GM19240 (cell line): ENCODE data around the gene A4GNT.
A peak's percentile ranks its signal among the peaks of the same experiment; 100 is the strongest.
"Not testable (repeated sequence)": the region's sequence is repeated elsewhere in the genome, so short reads cannot be mapped to it uniquely, and the experiment has no call there.

Experiments used
- DNase-seq: peaks from one replicate; pipeline ENCODE4 v3.0.0; 2011; ENCODE audit warnings: low spot score; ENCODE audit not compliant: insufficient read length

The A4GNT gene

DNA sequence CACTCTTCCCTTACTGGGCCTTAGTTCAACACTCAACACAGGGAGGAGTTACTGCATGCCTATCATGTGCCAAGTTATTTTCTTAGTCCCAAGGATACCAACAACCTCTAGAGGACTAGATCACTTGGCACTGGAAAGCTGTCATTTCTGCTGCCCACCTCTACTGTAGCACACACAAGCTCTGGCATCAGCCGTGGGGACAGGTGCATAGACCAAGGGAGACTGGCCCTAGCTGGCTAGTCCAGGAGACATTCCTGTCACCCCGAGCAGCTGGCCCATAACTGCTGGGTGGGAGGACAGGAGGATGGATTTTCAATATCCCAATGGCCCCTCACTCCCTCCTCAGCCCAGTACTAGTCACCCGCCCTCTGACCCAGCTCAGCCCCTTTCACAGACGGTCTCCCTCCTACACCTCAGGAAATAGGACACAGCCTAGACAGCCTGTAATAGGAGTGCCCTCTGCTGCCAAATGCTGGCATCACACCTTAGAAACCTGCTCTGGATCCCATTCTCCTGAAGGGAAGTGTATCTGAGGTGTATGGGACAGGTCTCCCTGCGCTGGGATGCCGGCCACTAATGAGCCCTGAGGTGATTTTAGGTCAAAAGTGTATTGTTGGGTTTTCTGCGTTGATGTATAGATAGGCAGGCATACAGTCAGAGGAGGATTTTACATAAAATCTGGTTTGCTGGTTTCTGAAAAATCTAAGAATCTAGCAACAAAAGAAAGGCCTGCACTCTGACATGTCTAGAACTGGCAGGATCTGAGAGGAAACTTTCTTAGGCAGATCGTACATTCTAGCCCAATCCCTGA lies 13.4 kb downstream of the A4GNT start:
- DNase-seq = peak; percentile 40

DNA sequence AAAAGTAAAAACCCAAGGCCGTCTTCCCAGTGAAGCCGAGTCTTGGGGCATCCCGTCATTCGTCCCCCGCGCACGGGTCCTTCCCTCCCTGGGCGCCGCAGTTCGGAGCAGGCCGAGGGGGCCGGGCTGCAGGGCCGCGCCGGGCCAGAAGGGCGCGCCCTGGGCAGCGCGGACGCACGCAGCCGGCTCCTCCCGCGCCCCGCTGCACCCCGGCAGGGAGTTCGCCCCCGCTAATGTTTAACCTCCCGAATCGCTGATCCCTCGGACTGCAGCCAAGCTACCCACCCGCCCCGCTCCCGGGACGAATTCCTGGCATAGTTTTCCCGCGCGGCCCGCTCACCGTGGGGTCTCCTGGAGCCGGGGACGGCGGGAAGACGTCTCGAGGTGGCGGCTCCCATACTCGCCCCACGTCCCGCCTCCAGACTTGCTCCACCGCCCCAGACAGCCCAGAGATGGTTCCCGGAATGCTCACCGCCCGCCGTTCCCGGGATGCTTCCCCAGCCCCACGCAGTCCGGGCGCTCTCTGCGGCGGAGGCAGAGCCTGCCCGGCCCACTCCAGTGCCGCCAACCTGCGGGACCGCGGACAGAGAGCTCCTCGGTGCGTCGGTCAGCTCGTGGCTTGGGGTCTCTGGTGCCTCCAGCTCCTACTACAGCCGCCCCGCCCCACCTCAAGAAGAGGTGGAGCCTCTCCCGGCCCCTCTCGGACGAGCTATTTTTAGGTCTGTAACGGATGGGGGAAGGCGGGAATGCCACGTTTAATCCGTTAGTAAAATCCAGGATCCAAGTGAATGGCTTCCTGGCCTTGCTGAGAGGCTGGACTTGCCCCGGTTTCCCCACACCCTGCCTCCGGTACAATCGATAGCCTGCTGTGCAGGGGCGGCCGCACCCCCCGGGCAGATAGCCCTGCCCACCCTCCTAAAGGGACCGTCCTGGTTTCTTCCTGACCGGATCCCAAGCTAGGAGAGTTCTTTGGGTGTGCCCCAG lies 16.9 kb downstream of the A4GNT start, which contains the start of gene DZIP1L:
DZIP1L (minus strand) TSS at position 621 of the 984 bp plus-strand sequence. CDS start 11,637 bp downstream, outside the sequence.
- no peak for DNase-seq

DNA sequence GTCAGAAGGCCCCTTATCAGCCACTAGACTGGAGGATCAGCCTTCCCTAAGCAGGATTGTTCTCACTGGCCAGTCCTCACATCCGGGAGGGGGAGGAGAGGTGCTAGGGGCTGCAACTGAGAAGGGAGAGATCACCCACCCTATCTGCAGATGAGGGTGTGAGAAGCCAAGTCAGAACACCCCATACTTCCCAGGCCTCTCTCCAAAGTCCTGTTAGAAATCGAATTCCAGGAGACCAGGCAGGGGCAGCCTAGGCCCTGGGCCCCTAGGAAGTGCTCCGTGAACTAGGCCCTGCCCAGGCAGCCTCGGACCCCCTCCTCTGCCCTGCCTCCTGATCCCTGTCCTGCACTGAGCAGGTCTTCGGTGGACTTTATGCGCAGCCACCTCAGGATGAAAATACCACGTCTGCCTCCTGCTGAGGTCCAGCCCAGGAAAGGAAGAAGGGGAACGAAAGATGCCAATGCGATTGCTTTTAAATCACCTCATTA lies 17.7 kb downstream of the A4GNT start:
- DNase-seq = no peak

DNA sequence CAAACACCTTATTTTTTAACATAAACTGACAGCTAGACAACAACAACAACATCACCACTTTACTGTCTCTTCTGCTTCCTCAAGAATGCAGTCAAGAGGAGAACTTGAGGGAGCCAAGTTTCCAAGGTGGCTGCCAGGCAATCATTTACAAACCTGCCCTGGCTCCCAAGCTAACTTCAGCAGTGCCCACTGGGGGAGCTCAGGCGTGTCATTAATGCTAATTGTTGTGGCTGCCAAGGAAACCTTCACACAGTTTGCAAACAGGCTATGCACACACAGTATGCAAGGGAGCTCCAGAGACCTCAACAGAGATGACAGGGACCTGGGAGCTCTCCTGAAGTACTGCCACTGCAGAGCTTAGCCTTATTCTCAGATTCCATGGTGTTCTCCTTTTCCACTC lies 18.9 kb downstream of the A4GNT start:
- DNase-seq = no peak

DNA sequence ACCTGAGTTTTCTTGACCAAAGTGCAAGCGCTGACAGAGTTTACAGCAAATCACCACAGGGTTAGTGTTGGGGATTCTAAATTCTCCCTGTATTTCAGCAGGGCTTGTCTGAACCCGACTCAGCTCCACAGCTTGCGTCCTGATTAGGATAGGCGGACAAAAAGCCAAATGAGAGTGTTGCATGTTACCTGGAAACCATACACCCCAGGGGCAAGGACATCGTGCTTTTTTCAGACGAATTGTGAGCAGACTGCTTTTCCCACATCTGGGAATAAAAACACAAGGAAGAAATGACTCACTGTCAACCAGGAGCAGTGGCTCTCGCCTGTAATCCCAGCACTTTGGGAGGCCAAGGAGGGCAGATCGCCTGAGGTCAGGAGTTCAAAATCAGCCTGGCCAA lies 19.8 kb downstream of the A4GNT start:
- DNase-seq = no peak

DNA sequence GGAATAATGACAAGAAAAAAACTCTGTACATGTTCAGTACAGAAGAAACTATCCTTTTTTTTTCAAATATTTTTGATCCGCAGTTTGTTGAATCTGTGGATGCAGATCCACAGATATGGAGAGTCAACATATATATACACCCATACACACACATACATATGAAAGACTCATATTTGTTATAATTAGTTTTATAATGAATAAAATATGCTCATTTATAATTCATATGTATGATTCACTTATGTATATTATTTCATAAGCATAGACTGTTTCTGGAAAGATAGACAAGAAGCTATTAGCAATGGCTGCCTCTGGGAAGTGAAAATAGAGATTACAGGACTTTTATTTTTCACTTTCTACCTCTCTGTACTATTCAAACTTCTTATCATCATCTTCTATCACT lies 26.6 kb downstream of the A4GNT start:
- no peak for DNase-seq

DNA sequence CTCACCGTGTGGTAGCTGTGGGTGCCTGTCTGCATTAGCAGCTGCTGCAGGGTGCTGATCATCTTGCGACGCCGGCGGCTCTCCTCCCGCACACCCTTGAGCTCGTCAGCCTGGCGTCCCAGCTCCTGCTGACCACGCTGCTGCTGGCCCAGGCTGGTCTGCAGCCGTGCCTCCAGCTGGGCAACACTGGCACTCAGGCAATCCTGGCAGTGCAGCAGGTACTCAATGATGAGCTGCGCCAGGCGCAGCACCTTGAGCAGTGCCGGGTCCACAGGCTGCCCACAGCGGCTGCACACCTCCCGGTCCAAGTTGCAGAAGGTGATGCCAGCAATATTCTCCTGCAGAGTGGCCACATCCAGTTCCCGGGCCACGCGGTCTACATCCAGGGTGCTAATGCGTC lies 28.7 kb downstream of the A4GNT start:
- no peak for DNase-seq

DNA sequence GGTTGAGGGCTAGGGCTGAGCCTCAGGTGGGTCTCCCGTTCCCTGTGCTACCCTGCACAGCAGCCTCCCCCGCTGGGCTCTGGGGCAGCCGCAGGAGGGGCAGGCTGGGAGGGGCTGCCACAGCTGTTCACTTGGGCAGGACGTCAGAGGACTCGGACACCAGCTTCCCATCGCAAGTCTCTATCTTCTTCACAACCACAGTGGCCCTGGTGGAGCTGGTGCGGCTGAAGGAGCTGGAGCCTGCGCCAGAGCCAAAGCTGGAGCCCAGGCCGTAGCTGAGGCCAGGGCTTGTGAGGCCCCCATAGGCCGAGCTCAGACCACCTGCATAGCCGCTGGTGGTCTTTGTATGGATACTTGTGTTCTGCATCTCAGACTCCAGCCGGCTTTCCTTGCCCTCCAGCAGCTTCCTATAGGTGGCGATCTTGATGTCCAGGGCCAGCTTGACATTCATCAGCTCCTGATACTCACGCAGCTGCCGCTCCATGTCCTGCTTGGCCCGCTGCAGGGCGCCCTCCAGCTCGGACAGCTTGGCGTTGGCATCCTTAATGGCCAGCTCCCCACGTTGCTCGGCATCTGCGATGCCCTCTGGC lies 30.7 kb downstream of the A4GNT start:
- DNase-seq = not testable (repeated sequence)

DNA sequence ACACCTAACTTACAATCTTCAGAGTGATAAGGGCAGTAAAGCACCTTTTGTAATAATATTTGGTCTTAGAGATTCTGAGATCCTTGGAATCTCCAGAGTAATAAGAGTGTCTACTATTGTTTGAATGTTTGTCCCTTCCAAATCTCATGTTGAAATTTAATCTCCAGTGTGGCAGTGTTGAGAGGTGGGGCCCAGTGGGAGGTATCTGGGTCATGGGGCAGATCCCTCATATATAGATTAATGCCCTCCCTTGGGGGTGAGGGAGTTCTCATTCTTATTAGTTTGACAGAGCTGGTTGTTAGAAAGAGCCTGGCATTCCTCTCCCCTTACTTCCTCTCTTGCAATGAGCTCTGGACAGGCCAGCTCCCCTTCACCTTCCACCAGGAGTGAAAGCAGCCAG lies 32.8 kb downstream of the A4GNT start:
- no peak for DNase-seq

DNA sequence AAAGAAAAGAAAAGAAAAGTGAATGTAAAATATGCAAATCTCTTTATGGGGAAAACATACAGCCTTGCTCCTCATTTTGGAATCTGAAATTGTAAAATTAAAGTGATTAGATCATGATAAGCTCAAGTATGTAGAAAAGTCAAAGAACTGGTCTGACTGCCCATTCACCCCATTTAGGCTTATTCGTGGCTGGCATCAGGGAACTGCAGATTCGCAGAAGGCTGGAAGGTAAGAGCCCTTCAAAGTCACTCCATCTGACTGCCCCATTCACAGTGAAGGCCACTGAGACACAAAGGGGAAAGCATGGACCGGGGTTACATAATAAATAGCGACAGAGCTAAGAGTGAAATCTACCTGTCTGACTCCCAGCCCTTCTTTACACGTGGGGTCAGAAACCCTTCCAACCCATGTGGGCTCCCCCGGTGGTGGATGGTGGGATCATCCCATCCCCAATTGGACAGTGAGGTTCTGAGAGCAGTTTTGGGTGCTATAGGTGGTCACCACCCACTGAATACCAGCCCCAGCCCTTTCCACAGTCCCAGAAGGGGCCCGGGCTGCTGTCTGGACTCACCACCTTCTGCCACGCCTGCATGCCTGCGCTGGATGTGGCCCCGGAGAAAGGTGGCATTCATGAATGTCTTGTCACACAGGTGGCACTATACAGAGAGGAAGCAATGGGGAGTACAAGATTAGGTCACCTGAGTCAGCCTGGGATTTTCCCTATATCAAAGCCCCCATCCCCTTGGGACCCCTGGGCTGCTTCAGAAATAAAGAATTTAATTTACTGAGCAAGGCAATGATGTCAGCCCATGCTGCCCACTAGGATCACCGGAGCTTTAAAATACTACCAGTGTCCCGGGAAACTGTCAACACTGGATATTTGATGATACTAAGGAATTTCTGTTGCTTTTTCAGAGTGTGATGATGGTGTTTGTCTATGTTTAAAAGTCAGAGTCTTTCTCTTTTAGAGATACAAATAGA lies 34.7 kb downstream of the A4GNT start:
- peak; percentile 24 for DNase-seq

DNA sequence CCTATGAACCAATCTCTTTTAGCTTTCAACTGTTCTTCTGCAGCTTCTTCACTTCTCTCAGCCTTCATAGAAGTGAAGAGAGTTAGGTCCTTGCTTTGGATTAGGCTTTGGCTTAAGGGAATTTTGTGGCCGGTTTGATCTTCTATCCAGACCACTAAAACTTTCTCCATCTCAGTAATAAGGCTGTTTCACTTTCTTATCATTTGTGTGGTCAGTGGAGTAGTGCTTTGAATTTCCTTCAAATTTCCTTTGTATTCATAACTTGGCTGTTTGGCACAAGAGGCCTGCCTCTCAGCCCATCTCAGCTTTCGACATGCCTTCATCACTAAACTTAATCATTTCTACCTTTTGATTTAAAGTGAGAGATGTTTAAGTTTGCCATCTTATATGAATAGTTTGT lies 38.5 kb downstream of the A4GNT start:
- no peak for DNase-seq

DNA sequence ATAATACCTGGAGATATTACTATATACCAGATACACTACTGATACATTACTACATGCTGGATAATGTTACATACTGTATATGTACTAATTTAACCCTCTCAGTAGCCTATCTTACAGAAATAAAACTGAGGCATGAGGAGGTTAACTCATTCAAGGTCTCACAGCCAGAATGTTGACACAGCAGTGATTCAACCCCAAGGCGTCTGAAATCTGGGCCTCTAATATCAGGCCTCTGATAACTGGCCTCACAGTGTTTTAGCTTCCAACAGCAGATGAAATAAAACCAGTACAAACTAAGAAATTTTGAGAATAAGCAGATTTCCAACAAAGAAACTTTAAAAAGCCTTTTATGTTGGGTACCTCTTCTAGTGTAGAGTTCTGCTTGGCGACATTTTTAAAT lies 40.2 kb downstream of the A4GNT start:
- DNase-seq = no peak

DNA sequence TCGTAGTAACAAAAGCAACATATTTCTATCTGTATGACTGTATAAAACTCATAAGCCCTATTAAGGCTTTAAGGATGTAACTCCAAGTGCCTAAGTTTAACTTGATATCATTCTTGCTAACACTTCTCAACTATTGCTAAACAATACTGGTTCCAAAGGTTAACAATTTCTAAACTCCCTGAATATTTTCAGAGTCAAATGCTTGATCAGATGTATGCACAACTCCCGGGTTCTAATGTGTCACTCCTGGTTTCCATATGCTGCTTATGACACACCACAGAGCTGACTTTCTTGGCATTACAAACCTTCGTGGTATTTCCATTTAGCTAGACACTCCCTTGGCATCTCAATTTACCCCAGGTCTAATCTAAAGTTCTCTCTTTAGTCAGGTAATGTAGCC lies 43.1 kb downstream of the A4GNT start:
- DNase-seq = no peak

DNA sequence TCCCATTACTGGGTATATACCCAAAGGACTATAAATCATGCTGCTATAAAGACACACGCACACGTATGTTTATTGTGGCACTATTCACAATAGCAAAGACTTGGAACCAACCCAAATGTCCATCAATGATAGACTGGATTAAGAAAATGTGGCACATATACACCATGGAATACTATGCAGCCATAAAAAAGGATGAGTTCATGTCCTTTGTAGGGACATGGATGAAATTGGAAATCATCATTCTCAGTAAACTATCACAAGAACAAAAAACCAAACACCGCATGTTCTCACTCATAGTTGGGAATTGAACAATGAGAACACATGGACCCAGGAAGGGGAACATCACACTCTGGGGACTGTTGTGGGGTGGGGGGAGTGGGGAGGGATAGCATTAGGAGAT lies 46.4 kb downstream of the A4GNT start:
- DNase-seq = not testable (repeated sequence)

DNA sequence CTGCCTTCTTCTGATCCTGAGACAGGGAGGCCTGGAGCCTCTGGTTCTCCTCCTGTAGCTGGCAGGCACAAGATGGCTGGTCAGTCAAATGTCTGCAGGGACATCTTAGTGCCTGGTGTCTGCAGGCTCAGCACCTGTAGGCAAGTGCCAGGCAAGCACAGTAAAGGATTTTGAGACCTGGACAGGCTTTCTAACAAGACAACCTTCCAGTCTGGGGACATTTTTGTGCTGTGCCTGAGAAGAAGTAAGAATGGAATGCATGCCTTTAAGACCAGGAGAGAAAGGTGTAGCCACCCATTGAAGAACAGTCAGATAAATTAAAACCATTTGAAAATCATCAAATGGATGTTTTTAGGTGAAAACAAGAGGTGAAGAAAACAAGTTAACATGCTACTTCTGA lies 48.0 kb downstream of the A4GNT start:
- no peak for DNase-seq

DNA sequence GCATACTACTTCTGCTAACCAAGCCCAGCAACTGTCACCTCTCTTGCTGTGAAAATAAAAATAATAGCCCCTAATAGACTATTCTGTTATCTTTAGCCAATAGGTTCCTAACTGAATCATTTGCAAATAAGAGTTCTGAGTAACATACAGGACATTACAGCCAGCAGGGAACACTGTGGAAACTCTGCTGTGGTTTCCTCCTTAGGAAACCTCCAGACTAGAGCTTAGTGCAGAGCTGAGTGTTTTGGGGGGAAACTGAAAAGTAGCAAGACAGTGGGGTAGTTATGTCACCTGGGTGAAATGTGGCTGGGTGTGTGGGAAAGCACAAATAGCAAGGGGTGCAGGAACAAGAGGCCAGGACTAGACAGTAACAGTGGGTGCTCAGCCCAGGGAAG lies 49.2 kb downstream of the A4GNT start:
- no peak for DNase-seq

DNA sequence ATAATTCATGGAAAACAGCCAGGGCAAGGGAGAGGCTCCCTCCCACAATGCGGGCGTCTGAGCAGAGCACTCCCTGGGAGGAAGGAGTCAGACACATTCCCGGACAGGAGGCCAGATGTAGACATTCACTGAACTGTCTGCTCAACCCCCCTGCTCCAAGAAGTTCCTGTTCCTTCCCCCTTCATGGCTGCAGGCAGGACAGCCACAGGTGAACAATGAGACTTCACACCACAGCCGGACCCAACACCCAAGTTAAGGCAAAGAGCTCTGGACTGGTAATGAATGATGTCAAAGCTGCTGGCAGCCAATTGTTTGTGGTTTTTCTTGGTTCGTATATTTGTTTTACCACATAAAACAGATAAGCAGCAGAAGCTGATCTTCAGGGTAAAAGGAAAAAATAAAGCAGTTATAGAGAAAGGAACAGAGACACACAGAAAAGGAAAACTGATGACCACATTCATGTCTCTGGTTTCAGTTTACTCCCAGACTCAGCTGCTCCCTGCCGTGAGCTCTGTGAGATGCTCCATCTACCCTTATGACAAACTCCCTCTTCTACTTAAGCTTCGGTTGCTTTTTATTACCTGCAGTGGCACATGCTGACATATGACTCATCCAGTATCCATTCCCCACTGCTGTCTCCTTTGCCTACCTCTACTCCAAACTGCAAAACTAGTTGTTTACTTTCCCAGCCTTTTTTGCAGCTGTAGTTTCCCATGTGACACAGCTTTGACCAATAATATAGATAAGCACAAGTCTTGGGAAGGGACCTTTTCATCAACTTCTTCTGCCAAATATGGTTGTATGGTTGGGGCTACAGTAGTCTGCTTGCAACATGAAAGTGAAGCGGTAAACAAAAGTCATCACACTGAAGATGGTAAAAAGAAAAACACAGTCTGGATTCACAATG lies 49.9 kb downstream of the A4GNT start:
- no peak for DNase-seq

DNA sequence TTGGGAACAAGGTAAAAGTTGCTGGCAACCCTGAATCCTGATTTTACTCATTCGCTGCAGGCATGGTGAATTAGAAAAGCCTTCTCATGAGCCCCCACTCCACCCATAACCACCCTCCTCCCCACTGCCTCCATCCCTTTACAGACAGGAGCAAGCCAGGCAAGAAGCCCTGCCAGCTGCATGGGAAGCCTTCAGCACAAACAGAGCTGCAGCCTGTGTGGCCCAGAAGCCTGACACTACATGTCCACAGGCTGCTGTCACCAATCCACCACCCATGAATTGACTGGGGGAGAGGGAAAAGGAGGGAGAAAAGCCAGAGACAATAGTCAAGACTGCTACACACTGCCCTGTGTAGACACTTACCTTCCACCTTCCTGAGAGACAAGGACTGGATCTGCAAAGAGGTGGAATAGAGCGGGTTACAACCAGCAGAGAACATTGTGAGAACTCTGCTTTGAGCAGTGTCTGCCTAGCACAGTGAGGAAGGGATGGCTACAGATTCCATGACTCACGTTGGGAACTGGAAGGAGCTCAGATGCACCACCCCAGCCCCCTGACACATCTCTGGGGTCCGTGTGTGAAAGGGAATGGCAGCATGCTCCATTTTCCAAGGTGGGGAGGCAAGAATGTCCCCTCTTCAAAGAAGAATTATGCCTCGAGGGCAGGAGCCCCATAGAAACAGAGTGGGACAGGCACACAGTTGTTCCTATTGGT lies 50.7 kb downstream of the A4GNT start:
- no peak for DNase-seq

DNA sequence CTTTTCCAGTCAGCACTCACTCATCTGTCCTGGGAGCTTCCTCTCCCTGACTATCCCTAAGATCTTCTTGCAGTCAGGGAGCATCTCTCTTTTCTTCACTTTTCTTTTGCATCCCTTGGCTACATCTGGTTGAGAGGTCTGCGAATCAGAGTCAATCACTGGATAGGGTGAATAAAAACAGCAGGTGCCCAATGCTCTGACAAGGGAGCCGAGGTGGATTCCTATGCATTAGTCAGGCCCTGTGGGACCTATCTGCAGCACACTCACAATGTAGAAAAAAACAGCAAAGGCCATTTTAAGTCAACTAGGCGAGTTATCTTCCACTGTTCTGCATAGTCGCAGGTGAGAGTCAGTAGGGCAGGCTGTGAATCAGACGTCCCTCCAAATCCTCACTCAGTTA lies 52.3 kb downstream of the A4GNT start:
- no peak for DNase-seq
